DMS 273 (cell line): ENCODE measurements around the gene LRRC36.
"Not testable (repeated sequence)": the region's sequence is repeated elsewhere in the genome, so short reads cannot be mapped to it uniquely, and the experiment has no call there.

Source experiments
- DNase-seq: peaks from one replicate; lab custom pipeline; 2025; ENCODE audit not compliant: unreplicated experiment; lab: John Stamatoyannopoulos, UW

Gene LRRC36

DNA sequence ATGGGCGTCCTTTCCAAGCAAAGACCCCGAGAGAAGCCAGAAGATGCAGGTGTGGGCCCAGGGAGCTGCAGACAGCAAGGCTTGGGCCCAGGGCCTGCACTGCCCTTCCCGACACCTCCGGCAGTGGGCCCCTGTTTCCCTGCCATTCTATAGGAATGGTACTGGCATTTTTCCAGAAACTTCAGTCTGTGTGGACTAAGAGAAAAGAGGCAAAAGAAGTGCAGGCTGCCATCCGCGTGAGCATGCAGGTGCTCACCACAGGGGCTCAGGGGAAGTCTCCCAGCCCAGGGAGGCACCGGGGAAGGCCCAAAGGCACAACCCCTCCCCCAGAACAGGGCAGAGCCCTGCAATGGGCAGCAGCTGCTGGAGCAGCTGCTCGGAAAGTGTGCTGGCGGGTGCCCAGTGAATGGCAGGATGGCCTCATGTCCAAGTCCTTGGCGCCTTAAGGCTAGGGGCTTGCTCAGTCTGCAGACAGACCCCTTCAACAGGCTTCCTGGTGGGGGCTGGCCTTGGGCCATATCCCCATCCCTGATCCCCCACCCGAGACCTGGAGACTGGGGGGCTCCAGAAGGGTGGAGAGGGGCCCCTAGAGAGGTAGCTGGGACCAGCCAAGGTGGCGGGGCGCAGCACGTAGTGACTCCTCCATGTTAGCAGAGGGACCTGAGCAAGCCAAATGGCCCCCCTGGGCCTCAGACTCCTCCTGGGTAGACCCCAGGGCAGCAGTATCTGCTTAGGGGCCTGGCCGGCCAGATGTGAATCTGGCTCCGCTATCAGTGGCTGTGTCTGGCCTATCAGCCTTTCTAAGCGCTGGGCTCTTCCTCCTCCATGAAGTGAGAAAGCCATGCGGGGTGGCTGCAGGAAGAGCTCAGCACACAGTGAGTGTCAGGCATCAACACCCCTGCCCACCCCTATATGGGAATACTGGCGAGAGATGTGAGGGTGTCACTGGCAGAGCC, 73.4 kb downstream of the LRRC36 start:
- DNase-seq: peak; percentile 96

DNA sequence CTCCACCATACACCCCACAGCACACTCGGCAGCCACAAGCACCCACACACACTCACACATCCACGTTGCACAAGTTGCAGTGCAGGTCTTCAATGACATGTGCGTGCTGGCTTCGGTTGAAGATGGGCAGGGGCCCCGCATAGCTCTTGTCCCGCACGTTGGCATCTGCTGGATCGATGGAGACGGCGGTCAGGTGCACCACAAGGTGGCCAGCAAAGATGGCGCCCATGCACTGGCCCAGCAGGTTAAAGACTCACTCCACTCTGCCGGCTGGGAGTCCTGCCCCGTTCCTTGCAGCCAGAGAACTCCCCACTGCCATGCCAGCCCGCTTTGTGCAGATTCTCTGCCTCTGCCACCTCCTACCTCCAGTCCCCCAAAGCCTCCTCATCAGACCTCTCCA, 74.3 kb downstream of the LRRC36 start:
- DNase-seq: no peak

DNA sequence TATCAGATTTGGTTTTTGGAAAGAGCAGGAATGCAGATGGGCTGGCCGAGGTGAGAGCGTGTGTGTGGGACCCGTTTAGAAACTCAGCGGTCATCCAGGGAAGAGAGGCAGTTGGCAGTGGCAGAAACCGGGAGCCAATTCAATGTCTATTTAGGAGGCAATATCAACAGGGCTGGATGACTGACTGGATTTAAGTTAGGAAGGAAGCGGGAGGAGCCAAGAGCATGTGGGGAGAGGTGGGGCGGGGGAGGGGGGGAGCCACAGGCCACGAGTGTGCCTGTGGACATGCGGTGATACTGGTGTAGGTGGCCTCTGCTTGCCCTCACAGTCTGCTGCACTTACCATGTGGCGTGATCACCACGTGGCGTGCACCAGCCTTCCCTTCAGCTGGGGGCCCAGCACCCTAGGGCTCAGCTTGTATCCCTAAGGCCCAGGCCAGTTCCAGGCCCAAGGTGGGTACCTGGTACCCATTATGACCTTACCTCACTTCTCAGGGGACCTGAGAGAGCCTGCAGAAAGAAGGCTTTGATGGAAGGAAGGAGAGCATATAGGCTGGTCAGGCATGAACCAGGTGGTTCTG, 77.5 kb downstream of the LRRC36 start:
- DNase-seq: no peak

DNA sequence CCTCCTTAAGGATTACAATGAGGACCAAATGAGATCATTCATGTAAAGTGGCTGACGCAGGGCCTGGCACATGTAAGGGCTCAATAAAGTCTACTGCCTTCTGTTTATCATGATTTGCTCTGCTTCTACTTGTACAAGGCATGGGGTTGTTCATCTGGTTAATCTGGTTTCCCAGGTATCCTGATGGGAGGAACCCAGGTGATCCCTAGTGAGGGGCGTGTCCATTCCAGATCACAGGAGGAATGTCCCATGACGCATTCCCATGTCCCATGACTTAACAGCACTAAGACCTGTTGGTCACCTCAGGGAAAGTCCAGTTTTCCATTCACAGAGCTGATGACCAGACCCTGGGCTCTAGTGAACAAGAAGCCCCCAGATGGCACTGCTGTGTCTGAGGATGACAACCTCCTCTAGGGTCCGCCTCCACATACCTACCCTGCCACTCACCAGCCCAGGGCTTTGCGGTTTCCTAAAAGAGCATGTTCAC, 78.2 kb downstream of the LRRC36 start:
- DNase-seq: no peak

DNA sequence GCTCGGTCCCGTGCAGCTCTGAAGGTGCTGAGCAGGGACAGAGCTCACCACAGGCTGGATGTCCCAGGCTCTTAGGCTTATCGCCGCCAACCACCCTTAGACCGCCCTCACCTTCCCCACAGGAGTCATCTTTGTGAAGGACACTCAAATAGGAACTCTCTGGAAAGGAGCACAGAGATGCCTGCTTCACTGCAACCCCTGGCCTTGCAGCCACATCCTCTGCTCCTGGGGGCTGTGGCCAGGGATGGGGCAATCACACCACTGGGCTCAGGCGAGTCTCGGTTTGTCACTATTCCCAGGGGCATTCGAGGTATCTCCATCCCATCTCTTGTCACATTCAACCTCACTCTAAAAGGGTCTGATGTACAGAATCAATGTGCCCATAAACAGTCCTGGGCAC, 78.7 kb downstream of the LRRC36 start:
- no peak for DNase-seq

DNA sequence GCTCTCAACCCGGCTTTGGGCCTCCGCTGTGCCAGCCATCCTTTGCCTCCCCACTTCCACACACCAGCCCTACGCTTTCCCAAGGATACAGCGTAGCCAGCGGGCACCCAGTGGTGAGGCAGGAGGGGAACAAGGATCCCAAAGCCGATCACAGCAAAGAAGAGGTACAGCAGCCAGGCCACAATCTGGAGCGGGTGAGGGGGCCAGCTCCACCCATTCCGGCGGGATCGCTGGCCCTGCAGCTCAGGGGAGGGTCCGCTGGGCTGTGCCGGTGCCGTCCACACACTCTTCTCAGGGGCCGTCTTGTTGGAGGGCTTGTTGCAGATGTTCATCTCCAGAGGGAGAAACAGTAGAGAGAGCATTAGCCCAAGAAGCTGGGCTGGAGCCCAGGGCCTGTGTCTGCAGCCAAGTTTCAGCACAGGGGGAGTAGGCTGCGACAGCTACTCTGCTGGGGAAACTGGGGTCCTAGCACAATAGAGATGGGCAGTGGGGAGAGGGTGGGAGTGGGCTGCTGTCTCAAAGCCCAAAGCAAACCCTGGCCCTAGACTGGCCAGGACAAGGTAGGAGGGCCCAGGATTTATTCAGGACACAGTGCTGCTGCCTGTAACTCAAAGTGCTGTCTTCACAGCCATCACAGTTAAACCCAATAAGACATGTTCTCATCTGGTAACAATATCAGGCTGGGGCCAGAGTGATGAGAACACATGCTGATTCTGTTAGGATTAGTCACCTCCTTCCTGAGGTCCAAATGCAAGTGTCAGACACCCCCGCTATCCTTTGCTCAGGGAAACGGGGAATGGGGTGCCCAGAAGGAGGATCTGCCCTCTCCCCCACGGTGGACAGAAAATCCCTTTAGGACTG, 79.7 kb downstream of the LRRC36 start:
- peak; percentile 62 for DNase-seq

DNA sequence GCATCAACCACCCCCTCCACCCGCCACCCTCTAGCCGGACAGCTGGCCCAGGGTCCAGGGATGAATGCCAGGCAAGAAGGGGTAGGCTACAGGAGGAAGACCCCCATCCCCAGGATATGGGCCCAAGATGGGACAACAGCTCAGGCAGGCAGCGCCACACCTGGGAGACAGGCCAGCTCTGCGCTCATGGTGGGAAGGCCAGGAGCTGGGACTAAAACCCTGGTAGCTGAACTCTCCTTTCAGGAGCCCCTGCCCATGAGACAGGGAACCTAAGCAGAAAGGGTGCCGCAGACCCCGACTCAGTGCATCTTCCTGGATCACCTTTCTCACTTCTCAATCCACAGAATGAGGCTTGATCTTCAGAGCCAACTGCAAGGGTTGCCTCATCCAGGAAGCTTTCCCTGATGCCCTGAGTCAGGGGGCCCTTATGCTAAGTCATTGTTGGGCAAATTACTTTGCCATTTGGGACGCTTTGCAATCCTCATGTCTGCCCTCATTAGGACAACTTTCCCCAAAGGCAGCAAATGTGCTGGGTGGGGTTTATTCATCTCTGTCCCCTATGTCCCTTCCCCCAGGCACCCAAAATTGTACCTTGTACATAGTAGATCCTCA, 80.7 kb downstream of the LRRC36 start:
- DNase-seq: peak; percentile 44

DNA sequence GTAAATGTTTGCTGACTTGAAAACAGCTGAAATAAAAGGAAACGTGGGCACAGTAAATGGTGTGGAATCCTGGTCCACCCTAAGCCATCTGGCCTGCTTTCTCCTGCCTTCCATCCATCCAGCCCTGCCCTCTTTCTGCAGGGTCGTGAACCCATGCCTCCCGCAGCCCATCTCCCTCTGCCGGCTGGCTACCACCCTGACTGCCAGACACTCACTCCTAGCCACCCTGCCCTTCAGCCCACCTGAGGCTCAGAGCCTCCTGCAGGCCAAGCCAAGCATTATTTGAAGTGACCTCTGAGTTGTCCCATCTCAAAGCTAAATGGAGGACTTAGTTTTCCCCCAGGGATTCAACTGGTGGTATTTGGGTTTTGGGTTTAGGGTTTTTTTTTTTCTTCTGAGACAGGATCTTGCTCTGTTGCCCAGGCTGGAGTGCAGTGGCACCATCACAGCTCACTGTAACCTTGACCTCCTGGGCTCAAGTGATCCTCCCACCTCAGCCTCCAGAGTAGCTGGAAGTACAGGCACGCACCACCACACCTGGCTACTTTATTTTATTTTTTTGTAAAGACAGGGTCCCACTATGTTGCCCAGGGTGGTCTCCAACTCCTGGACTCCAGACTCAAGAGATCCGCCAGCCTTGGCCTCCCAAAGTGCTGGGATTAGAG, 81.3 kb downstream of the LRRC36 start:
- peak; percentile 46 for DNase-seq

DNA sequence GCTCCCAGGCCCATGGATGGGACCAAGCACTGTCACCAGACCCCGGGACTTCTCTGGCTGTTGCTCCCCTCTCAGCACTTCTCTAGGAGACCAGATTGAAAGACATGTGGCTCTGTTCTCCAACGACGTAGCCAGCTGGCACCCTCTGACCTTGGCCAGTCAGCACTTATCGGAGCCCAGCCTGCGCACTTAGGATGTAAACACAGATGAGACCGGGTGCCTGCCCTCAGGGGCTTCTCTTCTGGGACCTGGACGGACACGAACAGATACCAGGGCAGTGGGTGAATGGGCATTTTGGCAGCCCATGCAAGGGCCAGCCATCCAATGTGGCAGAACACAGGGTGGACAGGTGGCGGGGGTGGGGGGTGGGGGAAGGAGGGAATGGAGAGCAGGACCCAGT, 83.0 kb downstream of the LRRC36 start:
- peak; percentile 54 for DNase-seq

DNA sequence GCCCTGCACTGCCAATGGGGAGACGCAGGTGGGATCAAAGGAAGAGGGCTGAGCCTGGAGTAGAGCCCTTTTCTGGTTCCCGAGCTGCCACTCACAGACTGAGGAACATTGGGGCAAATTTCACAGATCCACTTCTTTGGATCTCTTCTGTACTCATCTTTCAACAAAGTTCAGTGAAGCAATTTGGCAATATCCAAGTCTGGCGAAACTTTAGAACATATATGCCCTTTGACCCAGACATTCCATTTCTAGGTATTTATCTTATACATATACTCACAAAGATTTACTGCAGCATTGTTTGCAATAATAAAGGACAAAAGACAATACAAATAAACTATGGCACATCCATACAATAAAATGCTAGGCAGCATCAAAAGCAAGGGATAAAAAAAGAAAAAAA, 84.7 kb downstream of the LRRC36 start:
- DNase-seq: no peak

DNA sequence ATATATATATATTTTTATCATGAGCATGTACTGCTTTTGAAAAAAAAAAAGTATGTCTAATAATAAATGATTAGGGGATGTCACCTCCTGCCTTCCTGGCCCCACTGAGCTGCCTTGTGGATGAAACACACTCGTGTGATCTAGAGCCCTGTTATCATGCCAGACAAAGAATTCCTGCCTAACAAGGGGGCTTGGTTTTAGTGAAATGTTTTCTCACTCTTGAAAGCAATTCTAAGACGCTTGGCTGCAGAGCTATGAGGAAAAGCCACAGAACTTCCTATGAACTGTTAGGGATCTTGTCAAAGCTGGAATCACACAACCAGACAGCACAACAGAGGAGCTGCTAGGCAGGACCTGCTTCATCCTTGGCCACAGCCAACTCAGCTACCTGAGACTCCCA, 85.7 kb downstream of the LRRC36 start:
- DNase-seq: no peak

DNA sequence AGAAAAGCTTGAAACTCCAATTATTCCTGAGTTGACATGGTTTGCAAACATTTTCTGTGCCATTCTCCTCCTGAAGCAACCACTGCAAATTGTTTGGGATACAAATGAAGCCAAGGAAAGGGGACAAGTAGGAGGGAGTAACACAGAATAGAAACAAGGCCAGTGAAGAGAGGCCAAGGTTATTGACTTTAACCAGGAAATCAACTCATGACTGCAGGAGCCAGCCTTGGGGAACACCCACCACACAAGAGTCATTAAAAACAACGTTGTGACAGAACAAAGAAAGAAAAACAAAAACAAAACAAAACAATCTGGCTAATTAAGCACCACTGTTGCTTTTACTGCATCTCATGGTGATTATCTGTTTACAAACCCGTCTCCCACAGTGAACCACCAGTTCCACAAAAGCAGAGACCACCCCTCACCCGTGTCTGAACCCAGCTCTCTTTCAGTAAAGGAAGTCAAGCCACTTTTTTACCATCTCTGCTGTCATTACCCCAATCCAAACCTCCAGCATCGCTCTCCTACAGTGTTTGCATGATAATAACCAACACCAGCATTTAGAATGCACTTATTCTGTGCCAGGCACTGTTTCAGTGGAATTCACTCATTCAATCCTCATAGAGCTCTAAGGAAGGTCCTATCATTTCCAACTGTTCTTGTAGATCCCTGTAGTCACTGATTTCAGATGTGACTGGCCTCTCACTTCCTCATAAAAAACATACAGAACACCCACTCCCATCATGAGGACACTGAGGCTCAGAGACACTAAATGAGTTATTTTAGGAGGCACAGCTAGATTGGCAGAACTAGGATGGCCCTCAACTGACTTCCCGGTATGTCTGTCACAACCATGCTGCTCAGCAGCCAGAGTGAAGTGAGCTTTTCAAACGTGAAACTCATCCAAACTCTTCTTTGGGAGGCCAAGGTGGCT, 87.6 kb downstream of the LRRC36 start:
- no peak for DNase-seq

DNA sequence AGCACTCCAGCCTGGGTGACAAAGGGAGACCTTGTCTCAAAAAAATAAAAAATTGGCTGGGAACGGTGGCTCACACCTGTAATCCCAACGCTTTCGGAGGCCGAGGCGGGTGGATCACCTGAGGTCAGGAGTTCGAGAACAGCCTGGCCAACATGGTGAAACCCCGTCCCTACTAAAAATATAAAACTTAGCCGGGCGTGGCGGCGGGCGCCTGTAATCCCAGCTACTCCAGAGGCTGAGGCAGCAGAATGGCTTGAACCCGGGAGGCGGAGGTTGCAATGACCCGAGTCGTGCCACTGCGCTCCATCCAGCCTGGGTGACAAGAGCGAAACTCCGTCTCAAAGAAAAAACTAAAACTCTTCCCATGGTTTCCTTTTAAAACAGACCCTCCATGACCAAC, 88.8 kb downstream of the LRRC36 start:
- DNase-seq: not testable (repeated sequence)

DNA sequence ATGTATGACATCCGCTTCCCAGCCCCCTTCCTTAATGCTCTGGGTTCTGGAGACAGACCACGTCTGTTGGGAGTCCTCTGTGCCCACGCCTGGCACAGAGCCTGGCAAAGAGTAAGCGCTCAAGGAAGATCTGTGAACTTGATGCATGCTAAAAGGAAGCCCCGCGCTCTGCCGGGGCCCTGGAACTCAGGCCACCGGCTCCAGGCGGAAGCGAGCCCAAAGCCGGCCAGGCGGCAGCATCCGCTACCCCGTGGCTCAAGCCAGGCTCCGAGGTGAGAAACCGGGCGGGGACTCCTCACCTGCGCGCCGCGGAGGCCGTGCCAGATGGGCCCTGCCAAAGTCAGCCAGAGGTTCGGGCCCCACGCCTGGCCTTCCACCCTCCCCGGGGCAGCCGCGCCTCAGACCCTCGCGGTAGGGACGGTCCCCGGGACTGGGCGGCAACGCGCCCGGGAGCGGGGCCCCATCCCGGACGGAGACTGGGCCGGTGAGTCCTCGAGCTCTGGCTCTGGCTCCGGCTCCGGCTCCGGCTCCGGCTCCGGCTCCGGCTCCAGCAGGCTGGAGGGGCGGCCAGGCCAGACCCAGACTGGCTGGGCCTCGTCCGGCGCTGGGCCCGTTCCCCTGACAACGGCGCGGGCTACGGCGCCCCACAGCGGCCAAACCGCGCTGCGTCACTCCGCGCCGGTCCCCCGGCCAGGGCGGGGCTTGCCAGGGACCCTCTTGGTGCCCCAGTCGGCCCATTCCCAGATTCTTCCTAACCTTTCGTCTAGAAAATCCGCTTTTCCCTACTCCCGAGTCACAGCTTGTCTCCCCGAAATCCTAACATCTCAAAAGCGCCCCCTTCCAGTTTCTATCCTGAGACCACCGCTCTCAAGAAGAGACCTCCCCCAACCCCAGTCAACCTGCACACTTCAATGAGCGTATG, 89.5 kb downstream of the LRRC36 start, which contains the start of gene ZDHHC1:
ZDHHC1 (minus strand) TSS at position 606 of the 922 bp plus-strand sequence. CDS start 8,702 bp downstream, outside the sequence.
- peak; percentile 87 for DNase-seq

DNA sequence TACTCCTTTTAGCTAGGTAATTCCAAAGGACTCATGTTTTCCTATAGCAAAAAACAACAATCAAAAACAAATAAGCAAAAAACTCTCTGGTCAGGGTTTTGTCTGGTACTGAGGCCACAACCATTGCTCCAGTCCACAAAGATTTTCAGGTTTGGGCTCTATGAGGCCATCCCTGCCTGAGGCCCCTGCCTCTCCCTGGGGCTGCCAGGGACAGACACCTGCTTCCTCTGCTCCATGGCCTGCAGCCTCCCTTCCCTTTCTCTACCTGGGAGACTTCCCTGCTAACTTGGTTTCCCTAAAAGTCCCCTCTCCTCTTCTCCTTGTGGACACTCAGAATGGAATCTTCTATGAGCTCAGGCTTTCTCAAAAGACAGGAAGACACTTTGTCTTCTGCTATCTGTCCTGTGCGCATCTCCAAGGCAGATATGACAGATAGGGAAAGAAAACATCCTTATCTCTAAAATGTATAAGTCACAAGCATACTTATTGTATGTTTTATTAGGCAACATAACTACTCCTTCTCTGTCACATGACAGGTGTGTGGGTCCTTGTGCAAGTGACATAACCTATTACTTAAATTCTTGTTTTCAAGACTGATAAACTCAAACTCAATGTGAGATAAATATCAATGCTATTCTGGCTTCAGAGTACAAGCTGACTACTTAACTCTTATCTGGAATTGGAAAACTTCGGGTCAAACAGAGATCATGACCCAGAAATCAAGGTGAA, 90.9 kb downstream of the LRRC36 start:
- no peak for DNase-seq

DNA sequence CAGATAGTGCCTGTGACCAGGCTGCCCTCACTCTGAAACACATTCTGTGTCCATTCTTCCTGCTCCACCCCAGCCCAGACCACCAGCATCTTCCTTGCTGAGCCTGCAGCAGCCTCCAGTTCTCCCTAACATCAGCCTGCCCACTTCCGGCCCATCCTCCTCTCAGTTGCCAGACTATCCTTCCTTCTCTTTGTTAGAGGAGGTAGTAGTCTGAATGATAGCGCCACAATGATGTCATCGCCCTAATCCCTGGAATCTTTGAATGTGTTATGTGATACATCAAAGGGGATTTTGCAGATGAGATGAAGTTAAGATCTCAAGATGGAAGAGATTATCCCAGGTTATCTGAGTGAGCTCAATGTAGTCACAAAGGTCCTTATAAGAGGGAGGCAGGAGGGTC, 92.9 kb downstream of the LRRC36 start:
- no peak for DNase-seq

DNA sequence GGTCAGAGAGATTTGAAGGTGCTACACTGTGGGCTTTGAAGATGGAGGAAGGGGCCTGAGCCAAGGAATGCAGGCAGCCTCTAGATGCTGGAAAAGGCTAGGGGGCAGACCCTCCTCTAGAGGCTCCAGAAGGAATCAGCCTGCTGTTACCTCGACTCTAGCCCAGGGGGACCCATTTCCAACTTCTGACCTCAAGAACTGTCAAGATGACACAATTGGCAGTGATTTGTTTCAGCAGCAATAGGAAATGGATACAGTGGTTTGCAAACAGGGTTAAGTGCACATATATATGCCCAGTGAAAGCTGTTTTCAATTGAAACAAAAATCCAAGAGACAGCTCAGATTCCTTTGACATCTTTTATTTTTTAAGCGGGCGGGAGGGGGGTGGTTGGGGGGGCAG, 93.3 kb downstream of the LRRC36 start:
- DNase-seq: peak; percentile 32
